HG03378 (cell line): ENCODE data around the gene TRAF1.

Source experiments
- ATAC-seq: cut with Tn5 transposase; IDR thresholded peaks from one replicate; pipeline ENCODE4 v1.9.1; 2021; ENCODE audit warnings: mild to moderate bottlenecking, moderate library complexity; ENCODE audit not compliant: unreplicated experiment

The TRAF1 gene

DNA sequence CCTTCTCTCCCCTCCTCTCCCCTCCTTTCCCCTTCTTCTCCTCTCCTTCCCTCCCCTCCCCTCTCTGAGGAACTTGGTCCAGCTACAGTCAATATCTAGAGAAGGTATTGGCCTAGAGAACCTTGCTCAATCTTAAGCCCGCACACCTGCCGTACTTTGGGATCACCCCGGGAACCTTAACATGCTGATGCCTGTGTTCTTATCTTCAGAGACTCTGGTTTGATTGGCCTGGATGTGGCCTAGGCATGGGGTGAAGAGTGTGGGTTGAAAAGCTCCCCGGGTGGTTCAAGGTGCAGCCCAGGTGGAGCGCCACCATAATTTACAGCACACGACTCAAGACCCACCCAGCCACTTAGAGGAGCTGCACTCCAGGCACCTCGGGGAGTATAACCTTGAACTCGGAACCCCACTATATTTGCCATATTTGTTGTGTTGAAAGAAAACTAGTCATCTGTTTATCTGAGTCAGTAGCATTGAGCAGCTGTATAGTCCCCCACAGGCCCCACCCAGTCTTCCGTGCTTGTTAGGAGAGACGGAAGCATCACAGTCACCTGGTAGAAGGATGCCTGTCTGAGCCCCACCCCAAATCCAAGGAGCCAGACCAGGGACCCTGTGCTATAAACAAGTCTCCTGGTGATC is 35.2 kb downstream of the TRAF1 start:
- ATAC-seq, result no peak

DNA sequence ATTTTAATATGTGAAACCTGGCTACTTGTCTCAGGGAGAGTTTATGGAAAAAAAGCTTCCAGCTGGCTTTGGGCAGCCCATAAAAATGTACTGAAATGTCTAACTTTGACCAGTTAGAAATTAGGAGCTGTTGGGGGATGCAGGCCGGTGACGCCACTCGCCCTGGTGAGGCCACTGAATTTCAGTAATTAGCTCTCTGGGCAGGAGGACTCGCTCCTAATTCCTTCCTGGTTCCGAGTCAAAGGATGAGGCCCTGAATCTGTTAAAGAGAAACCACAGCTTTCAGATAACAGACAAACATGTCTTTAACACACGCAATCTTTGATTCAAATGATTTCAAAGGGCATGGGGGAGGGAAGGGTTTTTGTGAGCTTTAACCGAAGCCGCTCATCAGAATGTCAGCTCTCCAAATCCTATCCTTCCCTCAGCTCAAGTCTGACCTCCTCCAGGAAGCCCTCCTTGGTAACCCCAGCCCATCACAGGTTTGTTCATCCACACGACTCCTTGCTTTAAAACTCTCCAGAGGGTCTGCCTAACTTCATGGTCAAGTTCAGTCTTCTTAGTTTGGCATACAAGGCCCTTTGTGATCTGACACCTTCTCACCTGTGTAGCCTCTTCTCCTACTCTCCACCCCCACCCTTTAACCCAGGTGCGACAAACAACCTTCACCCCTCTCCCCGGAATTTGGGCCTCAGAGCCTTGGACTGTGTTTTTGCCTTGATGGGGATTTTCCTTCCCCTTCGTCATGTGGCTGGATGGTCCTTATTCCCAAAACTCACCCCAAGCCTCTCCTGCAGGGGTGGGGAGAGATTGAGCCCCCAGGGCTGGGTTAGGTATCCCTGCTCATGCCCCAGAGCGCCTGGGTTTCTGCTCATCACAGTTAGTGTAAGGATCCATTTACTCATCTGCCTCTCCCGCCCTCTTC is 36.0 kb downstream of the TRAF1 start:
- no peak for ATAC-seq

DNA sequence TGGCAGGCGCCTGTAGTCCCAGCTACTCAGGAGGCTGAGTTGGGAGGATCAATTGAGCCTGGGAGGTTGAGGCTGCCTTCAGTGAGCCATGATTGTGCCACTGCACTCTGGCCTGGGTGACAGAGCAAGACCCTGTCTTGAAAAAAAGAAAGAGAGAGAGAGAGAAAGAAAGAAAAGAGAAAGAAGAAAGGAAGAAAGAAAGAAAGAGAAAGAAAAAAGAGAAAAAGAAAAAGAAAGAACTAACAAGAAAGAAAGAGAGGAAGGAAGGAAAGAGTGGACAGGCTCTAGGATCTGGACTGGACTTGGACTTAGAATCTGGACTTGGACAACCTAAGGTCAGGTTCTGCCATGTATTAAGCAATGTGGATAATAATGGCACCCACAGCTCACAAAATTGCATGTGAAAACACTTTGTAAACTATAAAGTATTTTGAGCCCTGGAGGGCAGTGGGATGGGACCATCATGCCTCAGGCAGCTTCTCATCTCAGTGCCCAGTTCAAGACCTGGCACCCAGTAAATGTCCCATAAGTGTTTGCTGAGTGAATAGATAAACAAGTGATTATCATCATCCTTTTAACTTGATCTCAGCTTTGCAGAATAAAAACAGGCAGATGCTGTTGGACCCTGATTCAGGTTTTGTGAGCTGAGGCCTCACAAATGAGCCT is 36.9 kb downstream of the TRAF1 start:
- no peak for ATAC-seq

DNA sequence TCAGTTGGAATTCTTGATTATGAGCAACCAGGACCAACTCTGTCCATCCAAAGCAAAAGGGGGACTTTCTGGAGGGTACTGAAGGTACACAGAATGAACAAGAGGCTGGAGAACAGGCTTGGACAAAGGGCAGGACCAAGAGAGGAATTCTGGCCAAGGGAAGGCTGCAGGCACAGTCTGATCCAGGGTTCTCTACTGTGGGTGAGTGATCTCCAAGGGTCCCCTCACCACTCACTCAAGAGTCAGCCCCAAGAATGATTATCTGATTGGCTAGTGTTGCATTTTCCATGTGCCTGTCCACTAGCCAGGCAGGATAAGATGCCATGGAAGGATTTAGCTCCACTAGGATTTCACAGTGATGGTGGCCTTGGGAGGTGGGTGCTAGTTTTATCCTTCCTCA is 38.0 kb downstream of the TRAF1 start:
- no peak for ATAC-seq

DNA sequence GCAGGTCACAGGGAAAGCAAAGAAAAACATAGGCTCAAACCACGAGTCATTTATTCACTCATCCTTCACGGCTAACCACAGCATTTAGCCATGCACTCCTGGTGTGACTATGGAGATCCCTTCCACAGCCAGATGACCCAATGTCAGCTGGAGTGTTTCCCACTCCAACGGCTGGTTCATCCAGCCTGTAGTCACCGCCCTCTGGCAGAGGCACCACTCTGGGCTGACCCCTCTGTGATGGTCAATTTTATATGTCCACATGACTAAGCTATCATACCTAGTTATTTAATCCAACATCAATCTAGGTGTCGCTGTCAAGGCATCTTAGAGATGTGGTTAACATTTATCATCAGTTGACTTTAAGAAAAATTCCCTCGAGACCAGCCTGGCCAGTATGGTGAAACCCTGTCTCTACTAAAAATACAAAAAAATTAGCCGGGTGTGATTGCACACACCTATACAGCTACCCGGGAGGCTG is 40.1 kb downstream of the TRAF1 start:
- no peak for ATAC-seq

DNA sequence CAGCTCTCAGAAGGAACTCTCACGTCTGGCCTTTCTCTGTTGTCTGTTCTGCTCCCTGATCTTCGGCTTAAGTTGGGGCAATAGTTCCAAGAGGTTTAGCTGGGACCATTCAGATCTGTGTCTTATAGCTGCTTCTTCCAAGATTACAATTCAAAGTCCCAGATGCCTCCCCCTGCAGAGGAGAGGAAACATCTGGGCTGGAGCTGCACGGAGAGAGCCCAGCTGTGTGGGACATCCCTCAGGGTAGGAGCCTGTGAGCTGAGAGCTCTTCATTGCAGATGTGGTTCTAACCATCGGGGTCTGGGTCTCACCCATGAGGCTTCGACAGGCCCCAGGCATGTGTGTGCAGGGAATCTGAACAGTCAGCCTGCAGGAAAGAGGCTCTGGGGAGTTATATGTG is 40.6 kb downstream of the TRAF1 start:
- no peak for ATAC-seq

DNA sequence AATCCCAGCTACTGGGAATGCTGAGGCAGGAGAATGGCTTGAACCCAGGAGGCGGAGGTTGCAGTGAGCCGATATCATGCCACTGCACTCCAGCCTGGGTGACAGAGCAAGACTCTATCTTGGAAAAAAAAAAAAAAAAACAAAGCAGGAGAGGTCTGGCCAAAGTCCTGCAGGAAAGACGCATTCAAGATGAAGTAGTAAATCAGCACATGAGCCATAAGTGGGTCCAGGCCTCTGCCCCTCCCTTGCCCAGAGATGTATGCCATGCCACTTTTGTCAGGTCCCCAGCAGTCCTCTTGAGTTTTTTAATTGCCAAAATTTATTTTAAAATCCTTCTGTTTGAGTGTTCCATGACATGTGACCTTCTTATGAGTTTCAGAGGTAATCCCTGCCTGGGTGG is 41.1 kb downstream of the TRAF1 start:
- ATAC-seq, result no peak

DNA sequence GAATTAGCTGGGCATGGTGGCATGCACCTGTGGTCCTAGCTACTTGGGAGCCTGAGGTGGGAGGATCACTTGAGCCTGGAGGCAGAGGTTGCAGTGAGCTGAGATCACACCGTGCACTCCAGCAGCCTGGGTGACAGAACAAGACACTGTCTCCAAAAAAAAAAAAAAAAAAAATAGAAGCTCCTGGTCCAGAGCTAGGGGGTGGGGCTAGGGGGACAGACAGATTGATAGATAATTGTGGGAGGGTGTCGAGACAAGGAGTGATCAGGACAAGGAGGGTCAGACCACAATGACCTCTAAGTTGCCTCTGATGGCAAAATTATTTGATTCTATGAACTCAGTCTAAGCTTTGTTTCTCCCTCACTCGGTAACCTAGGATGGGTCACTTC is 43.0 kb downstream of the TRAF1 start:
- no peak for ATAC-seq

DNA sequence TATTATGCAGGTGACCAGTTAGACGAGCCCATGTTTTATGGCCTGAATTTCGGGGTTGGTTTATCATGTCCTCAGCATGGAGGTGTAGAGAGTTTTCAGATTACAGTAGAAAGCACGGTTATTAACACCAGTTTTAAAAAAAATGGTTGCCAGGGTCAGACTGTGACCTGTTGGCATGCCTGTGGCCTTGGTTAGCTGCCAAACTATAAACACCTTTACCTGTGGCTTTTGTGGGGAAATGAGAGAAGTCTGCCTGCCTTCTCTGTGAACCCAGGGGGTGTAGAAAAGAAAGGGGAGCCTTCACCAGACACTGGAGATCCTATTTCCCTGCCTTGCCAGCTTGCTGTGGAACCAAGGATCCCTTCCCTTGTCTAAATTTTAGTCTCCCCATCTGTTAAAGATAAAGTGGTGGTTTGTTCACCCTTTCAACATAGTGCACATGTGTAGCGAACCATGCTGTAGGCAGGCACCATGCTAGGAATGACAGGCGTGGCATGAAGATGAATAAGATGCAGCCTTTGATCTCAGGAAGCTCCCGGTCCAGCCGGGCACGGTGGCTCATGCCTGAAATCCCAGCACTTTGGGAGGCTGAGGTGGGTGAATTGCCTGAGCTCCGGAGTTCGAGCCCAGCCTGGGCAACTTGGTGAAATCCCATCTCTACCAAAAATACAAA is 43.5 kb downstream of the TRAF1 start:
- no peak for ATAC-seq

DNA sequence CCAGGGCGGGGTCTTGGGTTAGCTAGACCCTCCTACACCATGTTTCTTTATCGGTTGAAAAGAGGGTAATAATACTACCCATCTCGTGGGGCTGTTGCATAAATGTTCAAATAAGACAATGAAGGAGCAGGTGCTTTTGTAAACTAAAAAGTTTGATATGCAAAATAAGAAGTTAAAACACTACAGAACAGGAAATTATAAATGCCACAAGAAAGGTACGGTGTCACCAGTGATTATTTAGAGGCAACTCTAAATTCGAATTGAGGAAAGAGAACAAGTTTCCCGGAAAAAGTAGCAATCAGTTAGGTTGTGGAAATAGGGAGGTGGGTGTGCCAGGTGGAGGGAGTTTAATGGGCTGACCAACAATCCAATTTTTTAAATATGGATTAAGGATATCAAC is 47.1 kb downstream of the TRAF1 start:
- no peak for ATAC-seq

DNA sequence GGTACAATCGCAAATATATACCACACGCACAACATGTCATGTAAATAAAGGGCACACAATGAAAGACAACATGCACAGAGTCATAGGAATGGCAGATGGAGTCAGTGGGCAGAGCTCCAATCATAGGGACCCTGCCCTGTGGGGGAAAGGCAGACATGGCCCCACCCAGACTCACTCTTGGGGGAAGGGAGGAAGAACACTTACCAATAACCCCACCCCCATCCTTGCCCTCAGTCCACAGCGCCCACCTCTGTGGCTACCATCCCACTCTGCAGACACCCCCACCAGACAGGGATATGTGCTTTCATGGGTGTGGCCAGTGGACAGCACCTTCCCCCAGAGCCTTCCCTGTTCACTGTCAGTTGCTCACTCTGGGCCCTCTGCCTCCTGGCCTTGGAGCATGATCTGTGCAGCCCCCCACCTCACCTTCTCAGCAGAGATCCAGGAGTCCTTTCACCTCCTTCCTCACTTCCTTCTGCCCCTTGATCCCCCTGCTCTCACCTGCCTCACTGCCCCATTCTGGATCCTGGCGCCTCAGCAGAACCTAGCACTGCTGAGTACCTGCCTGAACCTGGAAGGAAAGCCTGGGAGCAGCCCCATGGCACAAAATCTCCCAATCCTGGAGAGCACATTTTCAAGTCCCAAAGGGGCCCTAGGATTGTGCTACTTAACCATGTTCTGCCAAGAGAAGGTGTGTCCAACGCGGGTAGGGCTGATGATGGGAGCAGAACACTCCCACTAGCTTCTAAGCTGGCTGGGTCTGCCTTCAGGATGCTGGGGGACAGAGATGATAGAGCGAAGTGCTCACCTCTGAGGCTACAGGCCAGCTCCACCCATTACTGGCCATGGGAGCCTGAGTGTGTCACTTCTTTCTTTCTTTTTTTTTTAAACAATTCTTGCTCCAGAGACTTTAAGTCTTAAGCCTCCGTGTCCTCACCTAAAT is 48.1 kb downstream of the TRAF1 start:
- ATAC-seq, result no peak

DNA sequence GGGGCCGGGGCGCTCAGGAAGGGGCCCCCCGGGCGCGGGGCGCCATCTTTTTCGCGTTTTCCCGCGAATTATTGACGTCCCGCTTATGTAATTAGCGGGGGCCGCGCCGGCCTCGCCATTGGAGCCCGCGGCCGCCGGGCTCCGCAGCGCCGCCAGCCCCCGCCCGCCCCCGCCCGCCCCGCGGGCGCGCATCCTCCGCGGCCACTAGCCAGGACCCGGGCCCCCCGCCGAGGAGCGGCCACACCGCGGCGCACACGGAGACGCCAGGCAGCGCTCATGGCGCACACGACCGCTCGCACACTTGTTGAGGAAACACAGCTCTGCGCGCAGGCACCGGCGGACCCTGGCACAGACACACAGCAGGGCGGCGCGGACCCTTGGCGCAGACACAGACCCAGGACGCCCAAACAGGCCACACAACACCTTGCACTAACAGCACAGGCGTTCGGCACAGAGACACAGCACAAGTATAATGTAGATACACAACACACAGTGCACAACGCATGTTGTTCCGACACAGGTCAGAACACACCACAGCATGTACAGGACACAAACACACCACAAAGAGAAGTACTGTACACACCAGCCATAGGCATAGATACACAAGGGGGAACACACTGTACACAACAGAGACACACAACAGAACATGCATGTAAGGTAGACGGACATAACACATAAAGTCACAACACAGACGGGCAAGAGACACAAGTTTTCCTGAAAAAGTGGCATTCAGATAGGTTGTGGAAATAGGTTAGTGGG is 49.1 kb downstream of the TRAF1 start:
- ATAC-seq, result no peak

DNA sequence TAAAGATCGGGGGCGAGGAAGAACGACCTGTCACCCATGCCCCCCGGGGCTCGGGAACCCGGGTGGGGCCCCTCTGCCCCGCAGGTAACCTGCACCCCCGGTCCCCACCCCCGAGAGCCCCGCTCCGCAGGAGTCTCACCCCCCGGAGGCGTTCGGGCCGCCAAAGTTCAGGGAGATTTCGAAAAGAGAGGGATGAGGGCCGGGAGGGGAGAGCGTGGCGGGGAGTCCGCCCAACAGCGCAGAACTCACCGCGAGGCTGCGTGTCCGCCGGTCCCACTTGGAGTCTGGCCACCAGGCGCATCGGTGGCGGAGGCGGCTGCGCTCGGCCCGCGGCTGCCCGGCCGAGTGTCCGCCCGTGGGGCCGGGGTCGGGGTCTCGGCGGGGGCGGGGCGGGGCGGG is 49.8 kb downstream of the TRAF1 start, which contains the start of gene PHF19:
Gene PHF19 (minus strand): TSS at position 347 of the 399 bp plus-strand sequence. CDS start 2,447 bp downstream, outside the sequence.
- no peak for ATAC-seq

DNA sequence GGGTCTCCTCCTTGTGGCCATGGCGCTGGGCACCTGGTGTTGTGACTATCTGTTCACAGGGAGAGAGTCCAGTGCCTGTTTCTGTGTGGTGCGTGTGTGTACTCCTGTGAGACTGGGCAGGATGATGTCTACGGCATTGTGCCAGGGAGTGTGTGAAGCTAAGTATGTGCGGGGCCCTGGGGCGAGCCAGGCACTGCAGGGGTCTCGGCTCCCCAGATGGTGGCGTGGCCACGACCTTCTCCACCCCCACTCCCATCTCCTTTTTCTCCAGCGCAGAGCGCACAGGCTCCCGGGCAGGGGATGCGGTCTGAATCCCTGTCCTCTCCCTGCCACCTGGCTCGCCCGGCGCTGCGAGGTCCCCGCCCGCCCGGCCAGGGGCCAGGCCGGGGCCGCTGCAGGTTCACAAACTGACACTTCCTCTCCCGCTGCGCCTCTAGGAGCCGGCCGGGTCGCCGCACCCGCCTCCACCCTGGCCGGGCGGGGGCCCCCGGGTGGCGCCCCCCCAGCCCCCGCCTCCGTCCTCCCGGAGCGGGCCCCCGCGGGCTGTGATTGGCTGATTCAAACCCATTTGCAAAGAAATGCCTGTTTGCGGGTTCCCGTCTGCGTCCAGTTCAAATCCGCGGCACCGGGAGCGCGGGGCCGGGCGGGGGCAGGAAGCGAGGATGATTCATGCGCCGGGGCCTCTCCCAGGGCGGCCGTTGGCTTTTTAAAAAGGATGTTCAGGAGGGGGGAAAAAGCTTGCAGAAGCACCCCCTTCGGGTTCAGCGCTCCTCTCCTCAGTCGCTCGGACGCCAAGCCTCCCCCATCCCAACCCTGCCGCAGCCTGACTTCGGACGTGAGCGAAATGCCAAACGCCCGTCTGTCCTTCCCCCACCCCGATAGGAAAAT is 50.4 kb downstream of the TRAF1 start:
- peak; percentile 54 for ATAC-seq

DNA sequence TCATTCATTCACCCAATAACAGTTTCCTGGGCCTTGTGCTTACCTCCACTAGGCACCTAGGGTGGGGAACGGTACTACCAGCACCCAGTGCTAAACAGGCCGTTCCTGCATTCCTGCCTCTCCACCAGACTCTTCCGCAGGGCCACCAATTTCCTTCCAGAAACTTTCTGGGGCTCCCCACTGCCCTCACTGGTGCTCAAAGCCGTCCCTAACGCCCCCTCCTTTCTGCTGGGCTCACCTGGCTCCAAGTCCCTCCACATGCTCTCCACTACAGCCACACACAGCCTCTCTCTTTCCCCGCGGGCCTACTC is 51.0 kb downstream of the TRAF1 start:
- ATAC-seq, result no peak

DNA sequence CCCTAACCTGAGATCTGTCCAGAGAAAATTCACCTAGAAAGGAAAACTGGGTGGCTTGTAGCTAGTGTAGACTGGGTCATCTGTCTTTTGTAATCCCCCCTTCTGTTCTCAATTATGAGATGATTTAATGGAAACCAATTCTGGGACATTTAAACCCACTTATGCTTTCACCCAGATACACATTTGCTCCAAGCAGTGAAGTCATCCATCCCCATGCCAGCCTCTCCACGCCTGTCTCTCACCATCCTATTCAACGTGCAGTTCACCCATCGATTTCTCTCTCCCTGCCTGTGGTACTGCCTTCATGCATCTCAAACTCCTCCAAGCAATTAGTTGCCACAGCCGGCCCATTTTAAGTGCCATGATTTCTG is 51.4 kb downstream of the TRAF1 start:
- ATAC-seq, result no peak

DNA sequence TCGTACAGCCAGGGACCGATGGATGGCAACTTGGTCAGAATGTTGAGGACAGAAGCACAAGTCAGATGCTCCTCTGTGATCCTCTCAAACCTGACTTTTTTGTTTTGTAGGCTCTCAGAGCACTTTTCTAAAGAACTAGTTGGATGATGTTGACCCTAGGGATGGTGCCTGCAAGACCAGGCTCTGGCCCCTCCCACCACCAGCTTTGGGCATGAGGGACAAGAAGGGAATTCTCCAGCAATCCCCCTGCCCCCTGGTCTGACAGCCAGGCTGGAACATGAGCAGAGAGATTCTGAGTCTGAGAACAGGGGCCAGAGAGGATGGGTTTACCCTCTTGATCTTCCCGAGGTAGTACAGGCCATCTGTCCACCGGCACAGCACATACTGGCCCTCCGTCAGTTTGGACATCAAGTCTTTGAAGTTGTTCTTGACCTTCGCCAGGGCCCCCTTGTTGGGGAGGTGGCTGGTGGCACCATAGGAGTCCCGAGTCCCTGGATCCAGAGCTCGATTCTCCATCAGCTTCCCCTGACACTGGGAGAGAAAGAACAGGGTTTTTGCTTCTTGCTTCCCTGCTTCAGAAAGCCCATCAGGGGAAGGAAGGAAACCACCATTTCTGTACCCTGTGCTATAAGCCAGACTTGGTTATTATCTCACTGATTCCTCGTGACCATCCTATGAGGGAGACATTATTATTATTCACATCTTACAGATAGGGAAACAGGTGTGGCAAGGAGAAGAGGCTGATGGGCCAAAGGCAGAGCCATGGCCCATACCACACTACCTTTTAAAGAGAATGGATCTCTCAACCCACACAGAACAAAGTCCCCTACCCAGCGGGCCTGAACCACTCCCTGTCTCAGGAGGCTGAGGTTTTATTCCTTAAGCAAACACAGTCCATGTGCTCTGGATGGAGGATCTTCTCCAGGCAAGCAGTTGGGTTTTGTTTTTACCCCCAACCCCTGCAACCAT is 52.1 kb downstream of the TRAF1 start:
- no peak for ATAC-seq
